SK-N-SH (cell line): Measurements from ENCODE around the gene UBALD1. TPM values are rescaled to one million over a fixed set of nuclear protein-coding genes. Genes with fewer than 3 reads are reported as not detected.

Source experiments
- CTCF ChIA-PET: fragments of 300-600, 350-600 bp; formaldehyde crosslinking; extraction: SDS; loops from one replicate; lab custom pipeline; 2021; lab: Yijun Ruan, JAX
- POLR2A ChIA-PET: fragments of 350-600 bp; sonication (Branson Sonifier 250); formaldehyde crosslinking; extraction: SDS; loops from one replicate; lab custom pipeline; 2020; ENCODE audit warnings: antibody characterized with exemption, inconsistent platforms; lab: Yijun Ruan, JAX
- DNase-seq: peaks from one replicate; pipeline ENCODE4 v3.0.0; 2012
- H2AFZ ChIP-seq: fragments of 200-600 bp; sonication (generic); 2 replicates; pipeline ENCODE4 v1.8.1; 2016; ENCODE audit warnings: antibody characterized with exemption, mild to moderate bottlenecking, low read depth
- H3F3A ChIP-seq: fragments of 200-600 bp; sonication (generic); replicated peaks from 2 replicates; pipeline ENCODE3; 2016; ENCODE audit warnings: antibody characterized with exemption, mild to moderate bottlenecking; ENCODE audit not compliant: insufficient read depth
- H3K27ac ChIP-seq, 2 experiments: fragments of 200-500 bp in 1 of 2; fragments of 200-600 bp in 1 of 2; sonication (Bioruptor generic) in 1 of 2; sonication (generic), shearing (Covaris generic) in 1 of 2; 2 replicates each; pipeline versions ENCODE4 v1.5.1 to v1.6.1; 2014 to 2016; ENCODE audit warnings: low read depth in 2 of 2, inconsistent platforms in 1 of 2, low read length in 1 of 2, mild to moderate bottlenecking in 1 of 2, mixed read lengths in 1 of 2
- H3K27me3 ChIP-seq: fragments of 200-600 bp; sonication (generic), shearing (Covaris generic); 2 replicates; pipeline ENCODE4 v1.6.1; 2016; ENCODE audit warnings: mixed run types; ENCODE audit not compliant: insufficient read depth
- H3K36me3 ChIP-seq, 2 experiments: fragments of 200-500 bp in 1 of 2; fragments of 200-600 bp in 1 of 2; sonication (Bioruptor generic) in 1 of 2; sonication (generic) in 1 of 2; replicated peaks in 1 of 2; 2 replicates each; pipeline versions ENCODE3 to v1.5.1; 2014 to 2016; ENCODE audit warnings: low read length in 1 of 2, mild to moderate bottlenecking in 1 of 2; ENCODE audit not compliant: insufficient read depth in 2 of 2, control insufficient read depth in 1 of 2
- H3K4me1 ChIP-seq, 2 experiments: fragments of 200-500 bp in 1 of 2; fragments of 200-600 bp in 1 of 2; sonication (Bioruptor generic) in 1 of 2; sonication (generic), shearing (Covaris generic) in 1 of 2; 2 replicates each; pipeline versions ENCODE4 v1.5.1 to v1.6.1; 2014 to 2016; ENCODE audit warnings: low read depth in 1 of 2, low read length in 1 of 2, mixed run types in 1 of 2; ENCODE audit not compliant: insufficient read depth in 2 of 2, control insufficient read depth in 1 of 2
- H3K4me2 ChIP-seq: fragments of 200-600 bp; sonication (generic), shearing (Covaris generic); 2 replicates; pipeline ENCODE4 v1.6.1; 2017; ENCODE audit warnings: mixed run types
- H3K4me3 ChIP-seq, 2 experiments: fragments of 200-500 bp in 1 of 2; fragments of 200-600 bp in 1 of 2; sonication (Bioruptor generic) in 1 of 2; sonication (generic), shearing (Covaris generic) in 1 of 2; 2 replicates each; pipeline versions ENCODE4 v1.5.1 to v1.8.1; 2014 to 2016; ENCODE audit warnings: low read depth in 2 of 2, inconsistent platforms in 1 of 2, low read length in 1 of 2, mild to moderate bottlenecking in 1 of 2, mixed read lengths in 1 of 2, moderate library complexity in 1 of 2
- H3K79me2 ChIP-seq: fragments of 200-600 bp; sonication (generic); 2 replicates; pipeline ENCODE4 v1.8.1; 2017; ENCODE audit warnings: mild to moderate bottlenecking; ENCODE audit not compliant: insufficient read depth
- H3K9ac ChIP-seq: fragments of 200-600 bp; sonication (generic); 2 replicates; pipeline ENCODE4 v1.6.1; 2017; ENCODE audit warnings: mixed run types
- H3K9me2 ChIP-seq: fragments of 200-600 bp; sonication (generic); 2 replicates; pipeline ENCODE4 v1.6.1; 2017; ENCODE audit warnings: mixed run types
- H3K9me3 ChIP-seq: fragments of 200-600 bp; sonication (generic); 2 replicates; pipeline ENCODE4 v1.6.1; 2017; ENCODE audit warnings: mixed run types, mild to moderate bottlenecking, moderate library complexity
- H4K20me1 ChIP-seq: fragments of 200-600 bp; sonication (generic); 2 replicates; pipeline ENCODE4 v1.6.1; 2017; ENCODE audit warnings: mild to moderate bottlenecking, mixed run types; ENCODE audit not compliant: insufficient read depth
- FOSL2 ChIP-seq: IDR thresholded peaks from 2 replicates; pipeline ENCODE4 v1.4.0; 2012; ENCODE audit warnings: low read depth, mild to moderate bottlenecking, moderate library complexity, borderline replicate concordance
- JUND ChIP-seq: IDR thresholded peaks from 2 replicates; pipeline ENCODE4 v1.4.0; 2012
- MEF2A ChIP-seq: IDR thresholded peaks from 2 replicates; pipeline ENCODE4 v1.4.0; 2012; ENCODE audit warnings: low read depth, borderline replicate concordance
- NFIC ChIP-seq: IDR thresholded peaks from 2 replicates; pipeline ENCODE4 v1.4.0; 2012; ENCODE audit warnings: borderline replicate concordance
- POLR2AphosphoS5 ChIP-seq: IDR thresholded peaks from 2 replicates; pipeline ENCODE4 v1.6.1; 2012; ENCODE audit warnings: low read depth, low read length
- RAD21 ChIP-seq: IDR thresholded peaks from 2 replicates; pipeline ENCODE4 v1.6.1; 2012; ENCODE audit warnings: mild to moderate bottlenecking, low read length
- RFX5 ChIP-seq: IDR thresholded peaks from 2 replicates; pipeline ENCODE4 v1.6.1; 2012; ENCODE audit warnings: mild to moderate bottlenecking, improper control_type of control experiment, low read length
- TAF1 ChIP-seq: IDR thresholded peaks from 2 replicates; pipeline ENCODE4 v1.6.1; 2012; ENCODE audit warnings: low read depth, mild to moderate bottlenecking, low read length, moderate library complexity, borderline replicate concordance
- WGBS: methylation state at CpG from one replicate; pipeline ENCODE4 v1.1.6; 2017; ENCODE audit warnings: low lambda C conversion rate; 5-methylcytosine and 5-hydroxymethylcytosine counted together
- polyA plus RNA-seq, 3 experiments: library from polyadenylated mRNA; depleted of rRNA; stranded (reverse); fragments of >200 nt; gene quantifications; 2 replicates each; pipeline ENCODE4 v1.2.3, GENCODE V29; 2012
- TF ChIP-seq, protein P1 (sequence below): IDR thresholded peaks from 2 replicates; pipeline ENCODE4 v1.4.0; 2012; ENCODE audit warnings: low read depth, borderline replicate concordance
- TF ChIP-seq, protein P2 (sequence below): fragments of 200-600 bp; sonication (generic); IDR thresholded peaks from 2 replicates; pipeline ENCODE4 v1.6.1; 2017; ENCODE audit warnings: antibody characterized with exemption, mild to moderate bottlenecking, moderate library complexity
- TF ChIP-seq, protein P3 (sequence below): fragments of 150-350 bp; IDR thresholded peaks from 2 replicates; pipeline ENCODE4 v1.6.1; 2017; ENCODE audit warnings: antibody characterized with exemption, low read length, low read depth, borderline replicate concordance
- TF ChIP-seq, protein P4 (sequence below): IDR thresholded peaks from 2 replicates; pipeline ENCODE4 v1.6.1; 2012; ENCODE audit warnings: mild to moderate bottlenecking, low read depth, low read length, moderate library complexity
- TF ChIP-seq, protein P5 (sequence below): IDR thresholded peaks from 2 replicates; pipeline ENCODE4 v1.4.0; 2012; ENCODE audit warnings: low read depth, borderline replicate concordance

Gene UBALD1
- polyA plus RNA-seq, 1 of the 3 experiments (the other 2 are of a cell fraction) = 16.7 TPM

DNA sequence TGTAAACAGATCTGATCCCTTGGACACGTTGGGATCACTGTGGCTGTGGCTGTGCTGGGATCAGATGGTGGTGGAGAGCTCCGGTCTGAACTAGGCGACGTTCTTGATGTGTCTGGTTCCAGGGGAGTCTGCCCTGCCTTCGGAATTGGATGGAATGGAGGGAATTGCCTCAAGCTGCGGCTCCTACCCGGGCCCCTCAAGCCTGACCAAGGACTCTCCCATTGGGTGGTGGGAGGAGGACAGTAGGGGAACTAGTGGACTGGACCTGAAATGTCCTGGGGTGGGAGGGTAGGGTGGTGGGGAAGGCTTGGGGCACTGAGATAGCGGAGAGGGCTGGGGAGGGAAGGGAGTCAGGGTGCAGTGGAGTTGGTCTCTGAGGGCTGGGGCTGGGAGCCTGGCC, 3.2 kb upstream of the UBALD1 start:
- Histone ChIP-seq H3K36me3 (no peaks in the 10 kb centered on the region), H3K79me2 (peaks cover 30% of the 10 kb centered on the region), H3F3A (peaks cover 13% of the 10 kb centered on the region), H4K20me1 (peaks cover 11% of the 10 kb centered on the region), H3K9me2 (no peaks in the 10 kb centered on the region), H3K9ac (no peak overlapping the region), H3K9me3 (no peaks in the 10 kb centered on the region), H3K27me3 (no peaks in the 10 kb centered on the region), H2AFZ (no peak overlapping the region), H3K27ac (no peak overlapping the region), H3K4me2 (no peak overlapping the region; the same call in 1 of the 2 replicates), H3K4me1 (peaks cover 13 to 33% of the 10 kb centered on the region in 2 experiments; a peak in 3 of 4 replicates), H3K4me3 (no peak overlapping the region)
- 88% methylated on average over 6 of the region's 8 CpGs for WGBS
- no peak for DNase-seq
- ChIA-PET CTCF (interaction anchor here (0.9 kb wide), 1 partner anchor 32 kb away, joined by 3 read pairs; no protein-coding TSS in a partner anchor), POLR2A (no interaction called here)
- TF ChIP-seq POLR2AphosphoS5 (no peak), JUND (no peak), NFIC (no peak), FOSL2 (no peak), TAF1 (no peak), RFX5 (no peak), MEF2A (no peak), RAD21 (no peak)
- TF ChIP-seq, protein P1, sequence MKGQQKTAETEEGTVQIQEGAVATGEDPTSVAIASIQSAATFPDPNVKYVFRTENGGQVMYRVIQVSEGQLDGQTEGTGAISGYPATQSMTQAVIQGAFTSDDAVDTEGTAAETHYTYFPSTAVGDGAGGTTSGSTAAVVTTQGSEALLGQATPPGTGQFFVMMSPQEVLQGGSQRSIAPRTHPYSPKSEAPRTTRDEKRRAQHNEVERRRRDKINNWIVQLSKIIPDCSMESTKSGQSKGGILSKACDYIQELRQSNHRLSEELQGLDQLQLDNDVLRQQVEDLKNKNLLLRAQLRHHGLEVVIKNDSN = no peak
- TF ChIP-seq, protein P2, sequence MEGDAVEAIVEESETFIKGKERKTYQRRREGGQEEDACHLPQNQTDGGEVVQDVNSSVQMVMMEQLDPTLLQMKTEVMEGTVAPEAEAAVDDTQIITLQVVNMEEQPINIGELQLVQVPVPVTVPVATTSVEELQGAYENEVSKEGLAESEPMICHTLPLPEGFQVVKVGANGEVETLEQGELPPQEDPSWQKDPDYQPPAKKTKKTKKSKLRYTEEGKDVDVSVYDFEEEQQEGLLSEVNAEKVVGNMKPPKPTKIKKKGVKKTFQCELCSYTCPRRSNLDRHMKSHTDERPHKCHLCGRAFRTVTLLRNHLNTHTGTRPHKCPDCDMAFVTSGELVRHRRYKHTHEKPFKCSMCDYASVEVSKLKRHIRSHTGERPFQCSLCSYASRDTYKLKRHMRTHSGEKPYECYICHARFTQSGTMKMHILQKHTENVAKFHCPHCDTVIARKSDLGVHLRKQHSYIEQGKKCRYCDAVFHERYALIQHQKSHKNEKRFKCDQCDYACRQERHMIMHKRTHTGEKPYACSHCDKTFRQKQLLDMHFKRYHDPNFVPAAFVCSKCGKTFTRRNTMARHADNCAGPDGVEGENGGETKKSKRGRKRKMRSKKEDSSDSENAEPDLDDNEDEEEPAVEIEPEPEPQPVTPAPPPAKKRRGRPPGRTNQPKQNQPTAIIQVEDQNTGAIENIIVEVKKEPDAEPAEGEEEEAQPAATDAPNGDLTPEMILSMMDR = no peak
- TF ChIP-seq, protein P3, sequence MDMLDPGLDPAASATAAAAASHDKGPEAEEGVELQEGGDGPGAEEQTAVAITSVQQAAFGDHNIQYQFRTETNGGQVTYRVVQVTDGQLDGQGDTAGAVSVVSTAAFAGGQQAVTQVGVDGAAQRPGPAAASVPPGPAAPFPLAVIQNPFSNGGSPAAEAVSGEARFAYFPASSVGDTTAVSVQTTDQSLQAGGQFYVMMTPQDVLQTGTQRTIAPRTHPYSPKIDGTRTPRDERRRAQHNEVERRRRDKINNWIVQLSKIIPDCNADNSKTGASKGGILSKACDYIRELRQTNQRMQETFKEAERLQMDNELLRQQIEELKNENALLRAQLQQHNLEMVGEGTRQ = no peak
- TF ChIP-seq, protein P4, sequence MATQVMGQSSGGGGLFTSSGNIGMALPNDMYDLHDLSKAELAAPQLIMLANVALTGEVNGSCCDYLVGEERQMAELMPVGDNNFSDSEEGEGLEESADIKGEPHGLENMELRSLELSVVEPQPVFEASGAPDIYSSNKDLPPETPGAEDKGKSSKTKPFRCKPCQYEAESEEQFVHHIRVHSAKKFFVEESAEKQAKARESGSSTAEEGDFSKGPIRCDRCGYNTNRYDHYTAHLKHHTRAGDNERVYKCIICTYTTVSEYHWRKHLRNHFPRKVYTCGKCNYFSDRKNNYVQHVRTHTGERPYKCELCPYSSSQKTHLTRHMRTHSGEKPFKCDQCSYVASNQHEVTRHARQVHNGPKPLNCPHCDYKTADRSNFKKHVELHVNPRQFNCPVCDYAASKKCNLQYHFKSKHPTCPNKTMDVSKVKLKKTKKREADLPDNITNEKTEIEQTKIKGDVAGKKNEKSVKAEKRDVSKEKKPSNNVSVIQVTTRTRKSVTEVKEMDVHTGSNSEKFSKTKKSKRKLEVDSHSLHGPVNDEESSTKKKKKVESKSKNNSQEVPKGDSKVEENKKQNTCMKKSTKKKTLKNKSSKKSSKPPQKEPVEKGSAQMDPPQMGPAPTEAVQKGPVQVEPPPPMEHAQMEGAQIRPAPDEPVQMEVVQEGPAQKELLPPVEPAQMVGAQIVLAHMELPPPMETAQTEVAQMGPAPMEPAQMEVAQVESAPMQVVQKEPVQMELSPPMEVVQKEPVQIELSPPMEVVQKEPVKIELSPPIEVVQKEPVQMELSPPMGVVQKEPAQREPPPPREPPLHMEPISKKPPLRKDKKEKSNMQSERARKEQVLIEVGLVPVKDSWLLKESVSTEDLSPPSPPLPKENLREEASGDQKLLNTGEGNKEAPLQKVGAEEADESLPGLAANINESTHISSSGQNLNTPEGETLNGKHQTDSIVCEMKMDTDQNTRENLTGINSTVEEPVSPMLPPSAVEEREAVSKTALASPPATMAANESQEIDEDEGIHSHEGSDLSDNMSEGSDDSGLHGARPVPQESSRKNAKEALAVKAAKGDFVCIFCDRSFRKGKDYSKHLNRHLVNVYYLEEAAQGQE = no peak
- TF ChIP-seq, protein P5, sequence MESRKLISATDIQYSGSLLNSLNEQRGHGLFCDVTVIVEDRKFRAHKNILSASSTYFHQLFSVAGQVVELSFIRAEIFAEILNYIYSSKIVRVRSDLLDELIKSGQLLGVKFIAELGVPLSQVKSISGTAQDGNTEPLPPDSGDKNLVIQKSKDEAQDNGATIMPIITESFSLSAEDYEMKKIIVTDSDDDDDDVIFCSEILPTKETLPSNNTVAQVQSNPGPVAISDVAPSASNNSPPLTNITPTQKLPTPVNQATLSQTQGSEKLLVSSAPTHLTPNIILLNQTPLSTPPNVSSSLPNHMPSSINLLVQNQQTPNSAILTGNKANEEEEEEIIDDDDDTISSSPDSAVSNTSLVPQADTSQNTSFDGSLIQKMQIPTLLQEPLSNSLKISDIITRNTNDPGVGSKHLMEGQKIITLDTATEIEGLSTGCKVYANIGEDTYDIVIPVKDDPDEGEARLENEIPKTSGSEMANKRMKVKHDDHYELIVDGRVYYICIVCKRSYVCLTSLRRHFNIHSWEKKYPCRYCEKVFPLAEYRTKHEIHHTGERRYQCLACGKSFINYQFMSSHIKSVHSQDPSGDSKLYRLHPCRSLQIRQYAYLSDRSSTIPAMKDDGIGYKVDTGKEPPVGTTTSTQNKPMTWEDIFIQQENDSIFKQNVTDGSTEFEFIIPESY = no peak
